K562 (cell line): ENCODE data around the gene COMTD1. TPM values are rescaled to one million over a fixed set of nuclear protein-coding genes. Genes with fewer than 3 reads are reported as not detected.

Source experiments
- ASH1L ChIP-seq: fragments of 450-650 bp; IDR thresholded peaks from 2 replicates; pipeline ENCODE4 v1.6.1; 2018; ENCODE audit warnings: borderline replicate concordance, mild to moderate bottlenecking, low read depth; ENCODE audit not compliant: partially characterized antibody
- ATF1 ChIP-seq, 2 experiments: fragments of 450-650 bp in 1 of 2; IDR thresholded peaks; 2 replicates each; pipeline ENCODE4 v1.6.1; 2016; ENCODE audit warnings: missing compliant biosample characterization in 1 of 2, missing genetic modification characterization in 1 of 2
- C11orf30 ChIP-seq: fragments of 450-650 bp; IDR thresholded peaks from 2 replicates; pipeline ENCODE4 v1.6.1; 2016; ENCODE audit warnings: low read depth, mild to moderate bottlenecking
- CEBPG ChIP-seq, 3 experiments: fragments of 200-800 bp in 1 of 3; sonication (Bioruptor generic) in 1 of 3; sonication (generic) in 1 of 3; formaldehyde crosslinking in 1 of 3; IDR thresholded peaks in 2 of 3; conservative IDR thresholded peaks in 1 of 3; 2 replicates each; pipeline versions ENCODE4 v1.6.1 to v1.8.0; 2016 to 2022; ENCODE audit warnings: missing compliant biosample characterization in 2 of 3, missing genetic modification characterization in 2 of 3, mild to moderate bottlenecking in 1 of 3, missing genetic modification reagents in 1 of 3
- GTF2A2 ChIP-seq: IDR thresholded peaks from 2 replicates; pipeline ENCODE4 v1.6.1; 2016; ENCODE audit warnings: mild to moderate bottlenecking, missing genetic modification characterization, missing compliant biosample characterization
- MAZ ChIP-seq, 2 experiments: fragments of 450-650 bp in 1 of 2; sonication (generic) in 1 of 2; formaldehyde crosslinking; IDR thresholded peaks in 1 of 2; conservative IDR thresholded peaks in 1 of 2; 2 replicates each; pipeline versions ENCODE4 v1.4.0 to v1.5.0; 2020; ENCODE audit warnings: mild to moderate bottlenecking in 1 of 2, missing genetic modification reagents in 1 of 2
- MEF2A ChIP-seq: IDR thresholded peaks from 2 replicates; pipeline ENCODE4 v1.6.1; 2011; ENCODE audit warnings: low read depth, mild to moderate bottlenecking, low read length, moderate library complexity; ENCODE audit not compliant: control insufficient read depth
- NFRKB ChIP-seq: fragments of 450-650 bp; IDR thresholded peaks from 2 replicates; pipeline ENCODE4 v1.6.1; 2016; ENCODE audit warnings: low read depth
- PURB ChIP-seq: sonication (generic); formaldehyde crosslinking; IDR thresholded peaks from 2 replicates; pipeline ENCODE4 v1.9.0; 2021; ENCODE audit warnings: low read depth, mild to moderate bottlenecking, missing genetic modification reagents
- RAD21 ChIP-seq, 2 experiments: fragments of 250-450 bp in 1 of 2; fragments of 450-650 bp in 1 of 2; sonication (Bioruptor Pico) in 1 of 2; formaldehyde crosslinking in 1 of 2; IDR thresholded peaks in 1 of 2; conservative IDR thresholded peaks in 1 of 2; 2 replicates each; pipeline versions ENCODE4 v1.4.0 to v1.8.0; 2020 to 2022; ENCODE audit warnings: mild to moderate bottlenecking in 2 of 2, moderate library complexity in 1 of 2
- RAD51 ChIP-seq: fragments of 450-650 bp; IDR thresholded peaks from 2 replicates; pipeline ENCODE4 v1.7.1; 2016; ENCODE audit warnings: low read depth, mild to moderate bottlenecking, borderline replicate concordance
- RBM39 ChIP-seq: fragments of 200-400 bp; formaldehyde crosslinking; optimal IDR thresholded peaks from 2 replicates; pipeline ENCODE3; 2018; ENCODE audit warnings: low read depth, low read length
- SIN3A ChIP-seq, 2 experiments: fragments of 150-350 bp in 1 of 2; IDR thresholded peaks; 2 replicates each; pipeline ENCODE4 v1.6.1; 2011 to 2016; ENCODE audit warnings: borderline replicate concordance in 2 of 2, low read depth in 2 of 2, low read length in 2 of 2, mild to moderate bottlenecking in 2 of 2, moderate library complexity in 2 of 2; ENCODE audit not compliant: control insufficient read depth in 1 of 2
- ZBTB40 ChIP-seq, 2 experiments: fragments of 450-650 bp in 1 of 2; sonication (generic) in 1 of 2; formaldehyde crosslinking in 1 of 2; IDR thresholded peaks; 2 replicates each; pipeline versions ENCODE4 v1.7.1 to v1.9.0; 2016 to 2022; ENCODE audit warnings: inconsistent platforms in 1 of 2, mild to moderate bottlenecking in 1 of 2, missing genetic modification reagents in 1 of 2
- ZBTB8A ChIP-seq: fragments of 450-650 bp; IDR thresholded peaks from 2 replicates; pipeline ENCODE4 v1.6.1; 2018; ENCODE audit warnings: mild to moderate bottlenecking, moderate library complexity; ENCODE audit not compliant: partially characterized antibody
- ZNF174 ChIP-seq: fragments of 250-450 bp; sonication (Bioruptor Pico); IDR thresholded peaks from 2 replicates; pipeline ENCODE4 v1.4.0; 2020; ENCODE audit warnings: mild to moderate bottlenecking
- ZNF57 ChIP-seq: fragments of 450-650 bp; formaldehyde crosslinking; IDR thresholded peaks from 2 replicates; pipeline ENCODE4 v1.4.0; 2020; ENCODE audit warnings: mild to moderate bottlenecking, moderate library complexity
- ZNF77 ChIP-seq: fragments of 250-450 bp; sonication (Bioruptor Pico); IDR thresholded peaks from 2 replicates; pipeline ENCODE4 v1.5.0; 2020
- polyA plus RNA-seq, 8 experiments: library from polyadenylated mRNA; depleted of rRNA in 4 of 8; stranded (reverse) in 5 of 8; unstranded in 3 of 8; fragments of >200 nt; fragmentation: Nextera tagmentation in 2 of 8; fragmentation: Illumina TruSeq in 1 of 8; extraction: Ambion mirVana in 2 of 8; extraction: Trizol in 1 of 8; gene quantifications; 2 replicates each; pipeline versions ENCODE4 v1.2.1 to v1.2.3, GENCODE V29; 2011 to 2014; ENCODE audit warnings: inconsistent platforms in 1 of 8, missing spikeins in 1 of 8
- total RNA-seq, 7 experiments: library from RNA; depleted of rRNA in 6 of 7; stranded (reverse); fragments of >200 nt in 6 of 7; fragmentation: Illumina TruSeq in 2 of 7; extraction: Trizol in 2 of 7; gene quantifications; 2 replicates each; pipeline versions ENCODE4 v1.2.1 to v1.2.3, GENCODE V29; 2011 to 2021; ENCODE audit warnings: low replicate concordance in 1 of 7

COMTD1 gene
- total and polyA plus RNA-seq, 9 of the 15 experiments (the other 6 are each of a cell fraction or from before 2014, with no cell fraction given), result 0.41 to 112 (median 13.7) TPM

- TF ChIP-seq PURB (CRISPR knock-in tag) (no peak), ZNF77 (CRISPR knock-in tag) (no peak; the same call in 1 of the 2 replicates), ZNF174 (no peak), C11orf30 (peak; percentile 76), RAD51 (no peak; the same call in 1 of the 2 replicates), ATF1 (CRISPR knock-in tag; IDR thresholded peaks at IDR 0.05) (no peak), ATF1 (tag; IDR thresholded peaks at IDR 0.05) (no peak), ZBTB8A (no peak), RAD21 (CRISPR knock-in tag; conservative IDR thresholded peaks at IDR 0.05 in 1 of 2, IDR thresholded peaks at IDR 0.05 in 1 of 2) (no peak), GTF2A2 (no peak), ZNF57 (CRISPR knock-in tag) (no peak), ZBTB40 (IDR thresholded peaks at IDR 0.05) (peak; percentile 54; the same call in 1 of the 2 replicates), ZBTB40 (CRISPR knock-in tag; IDR thresholded peaks at IDR 0.05) (no peak), SIN3A (IDR thresholded peaks at IDR 0.05; ENCODE audit: borderline replicate concordance in 2 of 2, control insufficient read depth in 1 of 2, low read depth in 2 of 2, low read length in 2 of 2) (no peak), ASH1L (no peak), MEF2A (no peak), RBM39 (no peak), CEBPG (CRISPR knock-in tag; IDR thresholded peaks at IDR 0.05) (no peak), CEBPG (tag; conservative IDR thresholded peaks at IDR 0.05 in 1 of 2, IDR thresholded peaks at IDR 0.05 in 1 of 2) (no peak), NFRKB (peak; percentile 70), MAZ (CRISPR knock-in tag; conservative IDR thresholded peaks at IDR 0.05 in 1 of 2, IDR thresholded peaks at IDR 0.05 in 1 of 2) (no peak)
Observed at GRCh38 chr10:75209921-75210281, 25.9 kb downstream of the COMTD1 start (continued).
